Myocyte (in vitro differentiated cells): ENCODE measurements around the gene ARHGEF40. TPM values are rescaled to one million over a fixed set of nuclear protein-coding genes. Genes with fewer than 3 reads are reported as not detected.

Experiments used
- DNase-seq: peaks from one replicate; pipeline ENCODE4 v3.0.0-alpha.2; 2012; ENCODE audit warnings: low read depth
- polyA plus RNA-seq: library from polyadenylated mRNA; unstranded; fragments of >200 nt; gene quantifications from one replicate; pipeline ENCODE4 v1.2.1, GENCODE V29; 2012; ENCODE audit warnings: missing spikeins
- total RNA-seq: library from RNA; depleted of rRNA; stranded (reverse); fragments of >200 nt; gene quantifications from 2 replicates; pipeline ENCODE4 v1.2.3, GENCODE V29; 2014

The ARHGEF40 gene
- total RNA-seq, result 45.2 and 67.3 TPM in 2 replicates
- 35.6 TPM for polyA plus RNA-seq

- peak; percentile 76 for DNase-seq
Observed at GRCh38 chr14:21070083-21070609, at the start of gene ARHGEF40. Gene ARHGEF40 (plus strand): TSS chr14:21070304. CDS start chr14:21070397, 93 bp downstream.

- no peak for DNase-seq
Observed at GRCh38 chr14:21020977-21021545, 49.0 kb upstream of the ARHGEF40 start.

GRCh38 chr14:21022686-21023085, 47.4 kb upstream of the ARHGEF40 start:
- DNase-seq, result no peak

- no peak for DNase-seq
Observed at GRCh38 chr14:21023174-21023573, 46.9 kb upstream of the ARHGEF40 start.

- DNase-seq, result no peak
Observed at GRCh38 chr14:21023817-21024584, 46.1 kb upstream of the ARHGEF40 start.

GRCh38 chr14:21024585-21025370, 45.3 kb upstream of the ARHGEF40 start, which contains the start of gene NDRG2:
Gene NDRG2 (minus strand): TSS chr14:21025061. CDS start chr14:21023315, 1,746 bp downstream.
- DNase-seq, result peak; percentile 65

GRCh38 chr14:21025371-21026273, 44.5 kb upstream of the ARHGEF40 start:
- peak; percentile 50 for DNase-seq

- no peak for DNase-seq
Observed at GRCh38 chr14:21026274-21026987, 43.7 kb upstream of the ARHGEF40 start.

GRCh38 chr14:21026988-21027315, 43.2 kb upstream of the ARHGEF40 start:
- DNase-seq, result peak; percentile 47

GRCh38 chr14:21029917-21030316, 40.2 kb upstream of the ARHGEF40 start, which contains the start of gene TPPP2:
Gene TPPP2 (plus strand): TSS chr14:21030217. CDS start chr14:21030582, 365 bp downstream.
- no peak for DNase-seq

- DNase-seq, result no peak
Observed at GRCh38 chr14:21030531-21030930, 39.6 kb upstream of the ARHGEF40 start.

- DNase-seq, result no peak
Observed at GRCh38 chr14:21032326-21033132, 37.6 kb upstream of the ARHGEF40 start.

GRCh38 chr14:21033133-21033698, 36.9 kb upstream of the ARHGEF40 start:
- no peak for DNase-seq

- DNase-seq, result no peak
Observed at GRCh38 chr14:21034707-21035106, 35.4 kb upstream of the ARHGEF40 start, which contains the start of gene RNASE13. Gene RNASE13 (minus strand): TSS chr14:21034807. CDS start chr14:21034288, 519 bp downstream.

GRCh38 chr14:21036751-21037150, 33.4 kb upstream of the ARHGEF40 start:
- DNase-seq, result peak; percentile 90

- peak; percentile 38 for DNase-seq
Observed at GRCh38 chr14:21037156-21037555, 32.9 kb upstream of the ARHGEF40 start.

GRCh38 chr14:21038441-21039422, 31.4 kb upstream of the ARHGEF40 start:
- peak; percentile 98 for DNase-seq
